Stimulated activated CD8-positive, alpha-beta memory T cell treated with anti-CD3 and anti-CD28 coated beads, Interleukin-7, amount 100 ng/mL, for 24 hours (primary cell): ENCODE results near the gene PRSS8.
A peak's percentile ranks its signal among the peaks of the same experiment; 100 is the strongest.

Experiments used
- DNase-seq: peaks from one replicate; pipeline ENCODE4 v3.0.0-alpha.2; 2020; ENCODE audit warnings: low read depth

PRSS8 gene

GRCh38 chr16:31128711-31129567 is 6.6 kb downstream of the PRSS8 start:
- DNase-seq: no peak

DNA sequence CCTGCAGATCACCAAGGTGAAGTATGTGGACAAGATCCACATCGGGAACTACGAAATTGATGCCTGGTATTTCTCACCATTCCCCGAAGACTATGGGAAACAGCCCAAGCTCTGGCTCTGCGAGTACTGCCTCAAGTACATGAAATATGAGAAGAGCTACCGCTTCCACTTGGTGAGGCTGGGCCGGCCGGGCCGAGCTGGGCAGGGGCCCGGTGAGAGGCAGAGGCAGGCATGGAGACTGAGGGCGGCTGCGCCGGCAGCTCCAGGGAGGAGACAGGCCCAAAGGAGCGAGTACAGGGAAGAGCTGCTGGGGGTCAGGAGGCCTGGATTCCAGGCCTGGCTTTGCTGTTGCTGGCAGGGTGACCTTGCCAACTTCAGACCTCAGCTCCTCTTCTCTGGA is 8.3 kb downstream of the PRSS8 start:
- no peak for DNase-seq

DNA sequence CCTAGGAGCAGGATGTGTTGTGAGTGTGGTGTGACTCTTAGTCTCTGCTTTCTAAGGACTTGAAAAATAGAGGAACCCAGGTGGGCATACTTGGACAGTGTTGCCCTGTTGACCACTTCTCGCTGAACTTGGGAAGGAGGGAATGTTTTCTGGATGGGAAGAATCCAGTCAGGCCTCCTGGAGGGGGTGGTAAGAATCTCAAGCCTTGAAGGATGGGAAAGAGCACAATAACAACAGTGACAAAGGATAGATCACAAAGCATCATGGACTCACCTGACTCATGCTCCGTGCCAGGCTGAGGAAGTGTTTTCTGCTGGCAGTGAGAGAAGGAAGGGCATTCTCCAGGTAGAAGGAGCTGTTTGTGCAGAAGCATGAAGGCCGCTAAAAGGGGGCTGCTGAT is 9.7 kb downstream of the PRSS8 start:
- DNase-seq: no peak

DNA sequence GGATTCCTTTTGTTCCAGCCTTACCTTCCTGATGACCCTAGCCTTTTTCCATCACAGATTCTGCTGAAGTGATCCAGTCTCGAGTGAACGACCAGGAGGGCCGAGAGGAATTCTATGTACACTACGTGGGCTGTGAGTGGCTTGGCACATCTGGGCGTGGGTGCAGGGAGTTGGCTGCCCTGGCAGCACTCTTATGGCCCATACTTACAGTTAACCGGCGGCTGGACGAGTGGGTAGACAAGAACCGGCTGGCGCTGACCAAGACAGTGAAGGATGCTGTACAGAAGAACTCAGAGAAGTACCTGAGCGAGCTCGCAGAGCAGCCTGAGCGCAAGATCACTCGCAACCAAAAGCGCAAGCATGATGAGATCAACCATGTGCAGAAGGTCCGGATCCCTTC is 15.4 kb downstream of the PRSS8 start:
- DNase-seq: no peak

DNA sequence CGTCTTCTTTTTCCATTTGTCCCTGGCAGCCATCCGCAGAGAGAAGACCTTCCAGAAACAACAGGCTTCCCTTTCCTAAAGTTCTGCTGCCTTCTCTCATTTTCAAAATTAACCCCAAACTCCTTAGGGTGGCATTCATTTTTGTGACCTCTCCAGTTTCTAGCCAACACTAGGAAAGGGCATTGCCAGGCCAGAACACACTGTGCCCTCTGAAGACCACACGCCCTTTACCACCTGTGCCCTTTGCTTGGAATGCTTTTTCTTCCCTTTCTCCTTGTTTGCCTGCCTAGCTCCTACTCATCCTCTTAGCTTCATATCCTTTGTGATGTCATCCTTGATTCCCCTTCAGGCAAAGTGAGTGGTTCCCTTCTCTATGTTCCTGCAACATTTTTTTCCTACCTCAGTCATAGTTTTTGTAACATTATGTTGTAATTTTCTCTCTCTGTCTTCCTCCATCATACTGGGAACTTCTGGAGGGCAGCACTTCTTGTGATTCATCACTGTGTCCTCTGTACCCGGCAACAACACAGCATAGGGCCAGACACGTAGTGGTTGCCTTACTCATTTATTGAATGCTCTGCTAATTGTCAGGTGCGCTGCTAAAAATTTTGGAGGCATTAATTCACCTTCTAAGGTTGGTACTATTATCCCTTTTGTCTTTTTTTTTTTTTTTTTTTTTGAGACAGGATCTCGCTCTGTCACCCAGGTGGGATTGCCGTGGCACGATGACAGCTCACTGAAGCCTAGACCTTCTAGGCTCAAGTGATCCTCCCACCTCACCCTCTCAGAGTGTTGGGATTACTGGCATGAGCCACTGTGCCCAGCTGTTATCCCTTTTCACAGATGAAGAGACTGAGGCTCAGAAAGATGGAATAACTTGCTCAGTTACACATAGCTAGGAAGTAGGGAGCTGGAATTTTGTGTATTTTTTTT is 17.0 kb downstream of the PRSS8 start:
- no peak for DNase-seq

- peak; percentile 94 for DNase-seq
Measured at GRCh38 chr16:31117384-31118222, 17.9 kb downstream of the PRSS8 start, which contains the start of gene KAT8. Gene KAT8 (plus strand): TSS chr16:31117664. CDS start chr16:31117682, 18 bp downstream.

DNA sequence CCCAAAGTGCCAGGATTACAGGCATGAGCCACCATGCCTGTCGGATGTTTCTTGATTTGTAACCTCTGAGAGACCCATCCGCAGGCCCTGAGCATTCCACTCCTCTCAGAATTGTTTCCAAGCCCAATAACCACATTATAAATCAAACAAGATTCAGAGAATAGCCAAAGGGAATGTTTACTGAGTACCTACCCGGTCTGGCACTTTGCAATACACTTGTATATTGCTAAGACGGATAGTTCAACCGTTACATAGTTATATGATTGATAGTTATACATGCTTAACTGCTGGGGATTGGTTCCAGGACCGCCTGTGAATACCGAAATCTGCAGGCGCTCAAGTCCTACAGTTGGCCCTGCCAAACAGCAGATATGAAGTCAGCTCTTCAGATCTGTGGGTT is 21.1 kb downstream of the PRSS8 start:
- DNase-seq: no peak

- no peak for DNase-seq
Measured at GRCh38 chr16:31113121-31114120, 22.1 kb downstream of the PRSS8 start.

DNA sequence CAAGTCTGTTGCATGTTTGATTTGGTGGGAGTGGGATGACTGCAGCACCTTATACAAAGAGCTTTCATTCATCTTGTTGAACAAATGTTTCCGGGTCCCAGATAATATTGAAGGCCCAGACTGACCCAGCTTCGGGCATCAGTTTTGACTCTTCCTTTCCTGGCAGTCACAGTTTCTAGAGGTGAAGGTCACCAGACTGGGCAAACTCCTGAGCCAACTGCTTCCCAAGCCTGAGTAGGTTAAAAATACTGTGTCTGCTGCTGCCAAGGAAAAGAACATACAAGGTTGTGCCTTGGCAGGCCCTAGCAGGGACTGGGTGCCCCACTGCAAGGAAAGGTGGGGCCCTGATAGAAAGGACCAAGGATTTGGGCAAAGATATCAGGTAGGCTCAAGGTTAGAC is 22.8 kb downstream of the PRSS8 start:
- no peak for DNase-seq

DNA sequence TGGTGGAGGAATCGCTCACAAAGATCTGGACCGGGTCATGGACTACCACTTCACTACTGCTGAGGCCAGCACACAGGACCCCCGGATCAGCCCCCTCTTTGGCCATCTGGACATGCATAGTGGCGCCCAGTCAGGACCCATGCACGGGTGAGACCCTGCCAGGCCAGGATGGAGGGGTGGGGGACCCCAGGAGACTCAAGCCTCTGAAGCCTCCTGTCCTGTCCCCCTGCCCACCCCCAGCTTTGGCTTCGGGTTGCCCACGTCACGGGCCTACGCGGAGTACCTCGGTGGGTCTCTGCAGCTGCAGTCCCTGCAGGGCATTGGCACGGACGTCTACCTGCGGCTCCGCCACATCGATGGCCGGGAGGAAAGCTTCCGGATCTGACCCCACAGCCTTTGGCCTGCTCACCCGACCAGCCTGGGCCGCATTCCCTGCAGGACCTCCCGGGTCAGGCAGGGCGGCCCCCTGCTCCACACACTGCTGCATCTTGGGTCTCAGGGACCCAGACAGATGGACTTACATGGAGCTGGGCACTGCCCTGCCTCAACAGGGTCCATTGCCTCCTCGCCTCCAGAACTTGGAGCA is 23.6 kb downstream of the PRSS8 start:
- DNase-seq: no peak

DNA sequence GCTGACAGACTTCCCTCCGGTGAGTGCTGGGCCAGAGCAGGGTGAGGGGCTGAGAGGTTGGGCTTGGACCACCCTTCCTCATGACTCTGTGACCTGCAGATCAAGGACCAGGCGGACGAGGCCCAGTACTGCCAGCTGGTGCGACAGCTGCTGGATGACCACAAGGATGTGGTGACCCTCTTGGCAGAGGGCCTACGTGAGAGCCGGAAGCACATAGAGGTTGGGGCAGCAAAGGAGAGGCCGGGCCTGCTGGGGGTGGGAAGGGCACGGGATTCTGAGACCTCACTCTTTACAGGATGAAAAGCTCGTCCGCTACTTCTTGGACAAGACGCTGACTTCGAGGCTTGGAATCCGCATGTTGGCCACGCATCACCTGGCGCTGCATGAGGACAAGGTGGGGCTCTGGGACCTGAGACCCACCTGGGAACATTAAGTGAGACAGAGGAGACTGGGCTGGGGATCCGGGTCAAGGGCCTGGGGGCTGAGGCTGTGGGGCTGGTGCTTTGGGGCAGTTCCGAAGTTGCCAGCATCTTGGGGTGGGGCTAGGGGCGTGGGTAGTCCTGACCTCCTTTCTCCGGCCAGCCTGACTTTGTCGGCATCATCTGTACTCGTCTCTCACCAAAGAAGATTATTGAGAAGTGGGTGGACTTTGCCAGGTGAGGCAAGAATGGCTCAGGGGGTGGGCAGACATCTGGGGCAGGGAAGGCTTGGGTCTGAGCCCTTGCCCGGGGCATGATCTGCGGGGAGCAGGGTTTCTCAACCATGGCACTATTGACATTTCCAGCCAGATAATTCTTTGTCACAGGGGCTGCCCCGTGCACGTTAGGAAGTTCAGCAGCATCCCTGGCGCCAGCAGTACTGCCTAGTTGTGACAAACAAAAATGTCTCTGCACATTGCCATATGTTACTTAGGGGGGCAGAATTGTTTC is 25.2 kb downstream of the PRSS8 start:
- no peak for DNase-seq

- DNase-seq: no peak
Measured at GRCh38 chr16:31109622-31110021, 25.9 kb downstream of the PRSS8 start.

DNA sequence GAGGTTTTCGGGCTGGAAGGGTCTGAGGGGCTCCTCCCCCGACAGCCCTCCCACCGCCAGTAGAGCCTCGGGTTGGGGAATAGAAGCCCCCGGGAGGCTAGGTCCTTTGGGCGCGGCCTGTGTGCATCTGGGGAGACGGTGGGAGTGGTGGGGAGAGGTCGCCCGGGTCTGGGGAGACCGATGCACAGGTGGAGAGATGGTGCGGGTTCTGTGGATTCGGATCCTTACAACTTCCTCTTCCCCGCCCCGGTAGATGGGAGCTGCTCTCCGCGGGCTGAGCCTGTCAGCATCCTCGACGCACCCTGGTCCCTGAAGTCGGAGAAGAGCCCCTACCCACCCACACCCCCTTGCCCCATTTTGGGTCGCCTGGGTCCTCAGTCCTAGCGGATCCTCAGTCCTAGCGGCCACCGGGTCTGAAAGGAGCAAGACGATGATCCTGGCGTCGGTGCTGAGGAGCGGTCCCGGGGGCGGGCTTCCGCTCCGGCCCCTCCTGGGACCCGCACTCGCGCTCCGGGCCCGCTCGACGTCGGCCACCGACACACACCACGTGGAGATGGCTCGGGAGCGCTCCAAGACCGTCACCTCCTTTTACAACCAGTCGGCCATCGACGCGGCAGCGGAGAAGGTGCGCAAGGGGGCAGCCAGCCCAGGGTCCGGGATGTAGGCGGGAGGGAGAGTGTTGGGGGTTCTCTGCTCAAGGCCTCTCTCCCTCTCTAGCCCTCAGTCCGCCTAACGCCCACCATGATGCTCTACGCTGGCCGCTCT is 26.6 kb downstream of the PRSS8 start:
- no peak for DNase-seq

GRCh38 chr16:31108035-31108793 is 27.3 kb downstream of the PRSS8 start, which contains the start of gene BCKDK:
Gene BCKDK (plus strand): TSS chr16:31108386. CDS start chr16:31109224, 838 bp downstream.
- peak; percentile 49 for DNase-seq

GRCh38 chr16:31107465-31107867 is 28.1 kb downstream of the PRSS8 start:
- DNase-seq: no peak

DNA sequence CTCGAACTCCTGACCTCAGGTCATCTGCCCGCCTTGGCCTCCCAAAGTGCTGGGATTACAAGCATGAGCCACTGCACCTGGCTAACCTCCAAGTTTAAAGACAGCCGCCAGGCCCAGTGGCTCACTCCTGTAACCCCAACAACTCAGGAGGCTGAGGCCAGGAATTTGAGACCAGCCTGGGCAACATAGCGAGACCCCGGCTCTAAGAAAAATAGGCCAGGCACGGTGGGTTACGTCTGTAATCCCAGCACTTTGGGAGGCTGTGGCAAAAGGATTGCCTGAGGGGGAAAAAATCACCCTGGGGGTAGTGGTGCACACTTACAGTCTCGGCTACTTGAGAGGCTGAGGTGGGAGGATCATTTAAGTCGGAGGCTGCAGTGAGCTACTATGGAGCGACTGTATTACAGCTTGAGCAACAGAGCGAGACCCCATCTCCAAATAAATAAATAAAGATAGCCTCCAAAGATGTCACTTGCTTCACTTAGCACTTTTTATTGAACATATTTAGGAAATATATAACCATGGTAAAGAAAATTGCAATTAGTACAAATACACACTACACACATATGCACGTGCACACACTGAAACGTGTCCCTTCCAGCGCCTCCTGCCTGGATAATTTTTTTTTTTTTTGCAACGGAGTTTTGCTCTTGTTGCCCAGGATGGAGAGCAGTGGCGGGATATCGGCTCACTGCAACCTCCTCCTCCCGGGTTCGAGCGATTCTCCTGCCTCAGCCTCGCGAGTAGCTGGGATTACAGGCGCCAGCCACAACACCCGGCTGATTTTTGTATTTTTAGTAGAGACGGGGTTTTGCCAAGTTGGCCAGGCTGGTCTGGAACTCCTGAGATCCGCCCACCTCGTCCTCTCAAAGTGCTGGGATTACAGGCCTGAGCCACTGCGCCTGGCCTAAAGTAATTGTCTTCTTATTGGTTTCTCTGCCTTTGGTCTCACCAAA is 28.7 kb downstream of the PRSS8 start:
- DNase-seq: no peak
